B cell (primary cell): Measurements from ENCODE around the gene CHN1. TPM values are rescaled to one million over a fixed set of nuclear protein-coding genes. Genes with fewer than 3 reads are reported as not detected.

Source experiments
- ATAC-seq: fragments of 200-7000 bp; cut with Tn5 transposase; one replicate; pipeline ENCODE4 v1.10.0; 2021; ENCODE audit warnings: low read depth, mild to moderate bottlenecking, moderate number of reproducible peaks, moderate library complexity
- CTCF ChIA-PET: fragments of 350-600 bp; sonication (Branson Sonifier 250); formaldehyde crosslinking; loops from one replicate; lab custom pipeline; 2021; ENCODE audit warnings: antibody characterized with exemption, inconsistent platforms; lab: Charles Lee
- POLR2A ChIA-PET: fragments of 350-600 bp; sonication (Branson Sonifier 250); formaldehyde crosslinking; loops from one replicate; lab custom pipeline; 2021; ENCODE audit warnings: antibody characterized with exemption; lab: Charles Lee
- DNase-seq: peaks from one replicate; pipeline ENCODE4 v3.0.0; 2013
- H2AFZ ChIP-seq: 2 replicates; pipeline ENCODE4 v1.6.1; 2012; ENCODE audit warnings: mild to moderate bottlenecking, low read depth, low read length; ENCODE audit not compliant: insufficient read depth, poor library complexity, severe bottlenecking
- H3K27ac ChIP-seq, 2 donors: 1 replicate in 1 of 2; 2 replicates in 1 of 2; pipeline ENCODE4 v1.5.1; 2012 to 2013; ENCODE audit warnings: low read length in 2 of 2, mild to moderate bottlenecking in 2 of 2, moderate library complexity in 1 of 2
- H3K27me3 ChIP-seq, 4 experiments: fragments of 200-600 bp in 1 of 4; sonication (generic) in 1 of 4; replicated peaks in 1 of 4; 1 replicate in 2 of 4; 2 replicates in 2 of 4; pipeline versions ENCODE4 v1.6.1 to v1.7.0; 2013 to 2016; ENCODE audit warnings: low read length in 3 of 4, mild to moderate bottlenecking in 2 of 4, mixed read lengths in 1 of 4, moderate library complexity in 1 of 4; ENCODE audit not compliant: insufficient read depth in 4 of 4, control insufficient read depth in 3 of 4; ENCODE audit errors: control extremely low read depth in 1 of 4
- H3K36me3 ChIP-seq, 2 experiments: replicated peaks in 1 of 2; 1 replicate in 1 of 2; 2 replicates in 1 of 2; pipeline versions ENCODE4 v1.6.1 to v1.7.1; 2013; ENCODE audit warnings: low read length in 1 of 2; ENCODE audit not compliant: insufficient read depth in 2 of 2, control insufficient read depth in 1 of 2; ENCODE audit errors: control extremely low read depth in 1 of 2, extremely low read depth in 1 of 2
- H3K4me1 ChIP-seq, 2 donors: fragments of 200-600 bp in 1 of 2; sonication (generic) in 1 of 2; 1 replicate in 1 of 2; 2 replicates in 1 of 2; pipeline versions ENCODE4 v1.5.1 to v1.6.1; 2013 to 2017; ENCODE audit warnings: low read length in 2 of 2; ENCODE audit not compliant: control insufficient read depth in 2 of 2, insufficient read depth in 2 of 2
- H3K4me2 ChIP-seq: replicated peaks from 2 replicates; pipeline ENCODE3; 2012; ENCODE audit warnings: mild to moderate bottlenecking, low read depth, low read length; ENCODE audit not compliant: poor library complexity, severe bottlenecking
- H3K4me3 ChIP-seq, 5 experiments: fragments of 200-600 bp in 1 of 5; sonication (generic) in 1 of 5; 1 replicate in 3 of 5; 2 replicates in 2 of 5; pipeline versions ENCODE4 v1.5.1 to v1.7.0; 2011 to 2016; ENCODE audit warnings: low read length in 4 of 5, mild to moderate bottlenecking in 4 of 5, low read depth in 2 of 5, control low read depth in 1 of 5, moderate library complexity in 1 of 5; ENCODE audit not compliant: insufficient read depth in 1 of 5; ENCODE audit errors: control extremely low read depth in 1 of 5, extremely low read depth in 1 of 5
- H3K79me2 ChIP-seq: fragments of 200-600 bp; sonication (generic); one replicate; pipeline ENCODE4 v1.6.0; 2016; ENCODE audit warnings: low read length; ENCODE audit not compliant: control insufficient read depth, insufficient read depth
- H3K9ac ChIP-seq: fragments of 200-600 bp; sonication (generic); 2 replicates; pipeline ENCODE4 v1.6.1; 2017; ENCODE audit warnings: mild to moderate bottlenecking, low read length, moderate library complexity
- H3K9me3 ChIP-seq, 3 donors: one replicate each; pipeline versions ENCODE4 v1.6.1 to v1.7.1; 2013; ENCODE audit warnings: low read length in 2 of 3; ENCODE audit not compliant: control insufficient read depth in 2 of 3, insufficient read depth in 1 of 3; ENCODE audit errors: control extremely low read depth in 1 of 3
- H4K20me1 ChIP-seq: 2 replicates; pipeline ENCODE4 v1.6.0; 2012; ENCODE audit warnings: mild to moderate bottlenecking, low read length; ENCODE audit not compliant: insufficient read depth, control insufficient read depth, poor library complexity, severe bottlenecking
- H3K27ac Mint-ChIP-seq: one replicate; pipeline ENCODE4 v1.8.0; 2021; ENCODE audit warnings: mixed read lengths
- H3K27me3 Mint-ChIP-seq: one replicate; pipeline ENCODE4 v1.8.0; 2021; ENCODE audit warnings: mixed read lengths
- H3K4me1 Mint-ChIP-seq: one replicate; pipeline ENCODE4 v1.8.0; 2021; ENCODE audit warnings: mixed read lengths
- H3K4me3 Mint-ChIP-seq: one replicate; pipeline ENCODE4 v1.8.0; 2021; ENCODE audit warnings: mixed read lengths
- H3K9me3 Mint-ChIP-seq: one replicate; pipeline ENCODE4 v1.8.0; 2022; ENCODE audit warnings: mixed read lengths; ENCODE audit not compliant: insufficient read depth
- EZH2 ChIP-seq: IDR thresholded peaks from 2 replicates; pipeline ENCODE4 v1.6.1; 2012; ENCODE audit warnings: borderline replicate concordance, low read depth, mild to moderate bottlenecking, moderate library complexity, low read length; ENCODE audit not compliant: insufficient read depth, poor library complexity, severe bottlenecking
- WGBS: methylation state at CpG from one replicate; pipeline ENCODE4 v1.1.5; 2013; ENCODE audit warnings: missing lambda C conversion rate; ENCODE audit not compliant: insufficient coverage; 5-methylcytosine and 5-hydroxymethylcytosine counted together
- intact Hi-C: fragments of 100-400 bp; cut with micrococcal nuclease; formaldehyde crosslinking; loops from one replicate; pipeline ENCODE4 v1.10.0; 2022
- polyA plus RNA-seq: library from polyadenylated mRNA; depleted of rRNA; stranded (reverse); fragments of >200 nt; gene quantifications from 2 replicates; pipeline ENCODE4 v1.2.3, GENCODE V29; 2012
- total RNA-seq, 2 donors: library from RNA; stranded (reverse); fragments of 120-200 nt in 1 of 2; gene quantifications; 1 replicate in 1 of 2; 2 replicates in 1 of 2; pipeline versions ENCODE4 v1.2.3 to v1.2.4, GENCODE V29; 2013 to 2022
- TF ChIP-seq, protein P1 (sequence below): fragments of 200-600 bp; IDR thresholded peaks from one replicate; pipeline ENCODE4 v1.8.0; 2022; ENCODE audit warnings: antibody characterized with exemption, mild to moderate bottlenecking

The CHN1 gene
- total and polyA plus RNA-seq, 2 donors (not counting 1 experiment from before 2014, with no cell fraction given) = 0.79 to 1.4 TPM

DNA sequence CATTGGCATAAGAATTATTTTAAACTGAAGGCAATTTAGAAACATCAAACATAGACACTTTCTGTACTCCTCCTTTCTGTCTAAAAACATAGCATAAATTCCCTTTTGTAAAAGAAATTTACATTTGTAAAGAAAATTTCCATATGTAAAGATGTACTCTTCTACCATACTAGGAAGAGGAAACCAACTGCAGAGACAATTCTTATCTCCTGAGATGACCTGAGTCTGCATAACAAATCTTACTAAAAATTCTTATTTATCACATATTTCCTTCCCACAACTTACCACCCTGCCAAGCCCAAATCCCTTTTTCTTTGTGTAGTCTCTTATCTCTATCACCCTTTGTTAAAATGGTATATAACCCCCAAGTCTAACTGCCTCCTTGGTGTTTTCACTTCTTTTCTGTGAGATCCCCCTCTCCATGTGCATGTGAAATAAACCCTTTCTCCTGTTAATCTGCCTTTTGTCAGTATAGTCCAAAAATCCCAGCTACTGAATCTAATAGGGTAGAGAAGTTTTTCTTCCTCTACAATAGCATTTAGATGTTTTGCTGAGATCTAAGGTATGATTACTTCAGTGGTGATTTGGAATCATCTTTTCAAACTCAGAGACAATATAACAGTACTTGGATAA is 81.0 kb downstream of the CHN1 start:
- Histone ChIP-seq H3K4me3 (no peak overlapping the region), H2AFZ (no peak overlapping the region), H3K79me2 (no peaks in the 10 kb centered on the region), H3K9me3 (peaks cover 0 to 3% (median 0%) of the 10 kb centered on the region in 3 donors), H3K4me1 (no peaks in the 10 kb centered on the region), H4K20me1 (no peaks in the 10 kb centered on the region), H3K4me2 (no peak overlapping the region), H3K36me3 (no peaks in the 10 kb centered on the region), H3K27ac (no peak overlapping the region), H3K27me3 (no peaks in the 10 kb centered on the region), H3K9ac (no peak overlapping the region)
- ATAC-seq (no peak), DNase-seq (no peak)
- intact Hi-C loops = no loop called here
- Mint-ChIP-seq H3K4me3 (no peak overlapping the region), H3K4me1 (no peaks in the 10 kb centered on the region), H3K9me3 (no peaks in the 10 kb centered on the region), H3K27me3 (peaks cover 4% of the 10 kb centered on the region), H3K27ac (no peak overlapping the region)
- ChIA-PET POLR2A (no interaction called here), CTCF (no interaction called here)
- TF ChIP-seq, protein P1, sequence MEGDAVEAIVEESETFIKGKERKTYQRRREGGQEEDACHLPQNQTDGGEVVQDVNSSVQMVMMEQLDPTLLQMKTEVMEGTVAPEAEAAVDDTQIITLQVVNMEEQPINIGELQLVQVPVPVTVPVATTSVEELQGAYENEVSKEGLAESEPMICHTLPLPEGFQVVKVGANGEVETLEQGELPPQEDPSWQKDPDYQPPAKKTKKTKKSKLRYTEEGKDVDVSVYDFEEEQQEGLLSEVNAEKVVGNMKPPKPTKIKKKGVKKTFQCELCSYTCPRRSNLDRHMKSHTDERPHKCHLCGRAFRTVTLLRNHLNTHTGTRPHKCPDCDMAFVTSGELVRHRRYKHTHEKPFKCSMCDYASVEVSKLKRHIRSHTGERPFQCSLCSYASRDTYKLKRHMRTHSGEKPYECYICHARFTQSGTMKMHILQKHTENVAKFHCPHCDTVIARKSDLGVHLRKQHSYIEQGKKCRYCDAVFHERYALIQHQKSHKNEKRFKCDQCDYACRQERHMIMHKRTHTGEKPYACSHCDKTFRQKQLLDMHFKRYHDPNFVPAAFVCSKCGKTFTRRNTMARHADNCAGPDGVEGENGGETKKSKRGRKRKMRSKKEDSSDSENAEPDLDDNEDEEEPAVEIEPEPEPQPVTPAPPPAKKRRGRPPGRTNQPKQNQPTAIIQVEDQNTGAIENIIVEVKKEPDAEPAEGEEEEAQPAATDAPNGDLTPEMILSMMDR = no peak
- TF ChIP-seq EZH2 = no peak

DNA sequence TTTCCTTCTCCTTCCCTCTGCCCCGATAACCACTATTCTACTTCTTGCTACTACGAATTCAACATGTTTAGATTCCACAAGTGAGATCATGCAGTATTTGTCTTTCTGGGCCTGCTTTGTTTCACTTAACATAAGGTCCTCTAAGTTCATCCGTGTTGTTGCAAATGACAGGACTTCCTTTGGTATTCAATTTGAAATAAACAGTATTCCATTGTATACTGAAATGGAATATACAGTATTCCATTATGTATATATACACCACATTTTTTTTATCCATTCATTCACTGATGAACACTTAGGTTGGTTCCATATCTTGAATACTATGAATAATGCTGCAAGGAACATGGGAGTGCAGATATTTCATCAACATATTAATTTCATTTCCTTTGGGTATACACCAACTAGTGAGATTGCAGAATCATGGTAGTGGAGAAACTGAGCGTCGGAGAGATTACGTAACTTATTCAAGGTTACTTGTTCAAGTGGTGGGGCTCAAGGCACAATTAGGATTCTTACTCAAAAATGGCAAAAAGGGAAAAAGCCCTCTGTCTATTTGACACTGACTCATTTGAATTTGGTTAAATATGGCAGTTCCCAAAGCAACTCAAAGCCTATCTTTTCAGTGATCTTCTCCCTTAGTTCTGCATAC is 85.1 kb downstream of the CHN1 start:
- no peak for ATAC-seq
- no peaks in the 10 kb centered on the region for H4K20me1 ChIP-seq
- ChIA-PET POLR2A (no interaction called here), CTCF (no interaction called here)
- H3K9me3 ChIP-seq = peaks cover 0 to 3% (median 0%) of the 10 kb centered on the region in 3 donors
- no peak overlapping the region for H2AFZ ChIP-seq
- no peak overlapping the region for H3K27ac ChIP-seq
- H3K4me1 ChIP-seq = no peaks in the 10 kb centered on the region
- intact Hi-C loops = no loop called here
- H3K27ac Mint-ChIP-seq = no peak overlapping the region
- no peaks in the 10 kb centered on the region for H3K36me3 ChIP-seq
- H3K9ac ChIP-seq = no peak overlapping the region
- no peak overlapping the region for H3K4me3 Mint-ChIP-seq
- no peak for DNase-seq
- no peak overlapping the region for H3K4me2 ChIP-seq
- WGBS = 0% methylated on average over 1 of the region's 6 CpGs
- TF ChIP-seq, protein P1 = no peak
- TF ChIP-seq EZH2 = no peak
- no peaks in the 10 kb centered on the region for H3K27me3 ChIP-seq
- peaks cover 6% of the 10 kb centered on the region for H3K27me3 Mint-ChIP-seq
- H3K4me1 Mint-ChIP-seq = no peaks in the 10 kb centered on the region
- no peaks in the 10 kb centered on the region for H3K79me2 ChIP-seq
- no peak overlapping the region for H3K4me3 ChIP-seq
- no peaks in the 10 kb centered on the region for H3K9me3 Mint-ChIP-seq
